KOPT-K1 (cell line): ENCODE measurements around the gene FAM83B.

ENCODE experiments used
- H3K27ac ChIP-seq: fragments of 200-600 bp; sonication (generic); 2 replicates; pipeline ENCODE4 v1.5.1; 2016; ENCODE audit warnings: antibody characterized with exemption, mild to moderate bottlenecking, low read depth, low read length; ENCODE audit not compliant: poor library complexity, severe bottlenecking
- H3K36me3 ChIP-seq: fragments of 200-600 bp; sonication (generic); 2 replicates; pipeline ENCODE4 v1.5.1; 2017; ENCODE audit warnings: antibody characterized with exemption, mild to moderate bottlenecking, low read length, moderate library complexity; ENCODE audit not compliant: insufficient read depth
- H3K9me3 ChIP-seq: fragments of 200-600 bp; sonication (generic); 2 replicates; pipeline ENCODE4 v1.5.1; 2017; ENCODE audit warnings: antibody characterized with exemption, low read length, mild to moderate bottlenecking; ENCODE audit not compliant: insufficient read depth, poor library complexity, severe bottlenecking

The FAM83B gene

DNA sequence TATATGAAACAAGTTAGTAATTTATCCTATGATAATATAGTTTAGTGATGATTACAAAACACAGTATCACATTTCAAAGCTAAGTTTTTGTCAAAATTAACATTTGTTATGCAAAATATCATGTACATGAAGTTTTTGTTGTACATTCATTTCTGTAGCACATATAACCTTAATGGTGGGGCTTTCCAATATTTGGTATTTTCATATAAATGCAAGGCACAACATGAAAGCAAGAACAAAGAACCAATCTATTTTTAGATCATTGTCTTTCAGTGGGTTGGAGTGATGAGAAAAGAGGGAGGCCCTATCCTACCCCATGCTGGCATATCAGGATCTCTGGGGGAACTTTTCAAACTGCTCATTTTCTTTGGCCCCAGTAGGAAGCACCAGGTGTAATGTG, 53.4 kb downstream of the FAM83B start:
- H3K9me3 ChIP-seq: no peaks in the 10 kb centered on the region
- no peaks in the 10 kb centered on the region for H3K36me3 ChIP-seq
- no peak overlapping the region for H3K27ac ChIP-seq

DNA sequence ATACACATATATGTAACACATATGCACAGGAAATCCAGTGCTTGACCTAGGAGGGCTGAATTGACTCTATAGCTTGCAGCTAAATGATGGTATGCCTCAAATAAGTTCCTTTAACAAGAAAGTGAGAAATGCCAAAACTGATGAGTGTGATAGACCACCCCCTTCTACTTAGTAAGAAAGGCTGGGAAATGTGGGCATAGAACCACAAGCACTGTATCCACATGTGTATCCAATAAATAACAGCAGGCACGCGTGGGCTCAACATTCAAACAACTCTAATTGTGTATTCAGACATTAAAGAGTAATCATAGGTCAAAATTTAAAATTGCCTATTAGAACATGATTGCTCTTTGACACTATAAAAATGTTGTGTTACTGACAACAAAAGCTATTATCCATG, 54.1 kb downstream of the FAM83B start:
- Histone ChIP-seq H3K9me3 (no peaks in the 10 kb centered on the region), H3K36me3 (no peaks in the 10 kb centered on the region), H3K27ac (no peak overlapping the region)

DNA sequence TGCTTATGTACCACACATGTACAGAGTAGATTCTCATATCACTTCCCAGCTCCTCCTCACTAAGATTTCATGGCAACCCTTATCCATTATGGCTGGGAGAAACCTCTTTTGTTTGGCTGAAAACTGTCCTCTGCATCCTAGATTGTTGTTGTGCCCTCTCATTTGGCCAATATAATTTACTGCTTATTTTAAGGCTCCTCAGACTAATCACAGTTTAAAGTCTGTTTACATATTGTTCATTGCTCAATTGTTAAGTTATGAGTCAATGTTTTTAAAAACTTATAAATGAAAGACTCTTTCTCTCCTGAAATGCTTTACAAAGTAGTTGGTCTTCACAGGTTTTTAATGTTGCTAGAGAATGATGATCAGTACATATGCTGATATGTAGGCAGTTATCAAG, 57.3 kb downstream of the FAM83B start:
- H3K9me3 ChIP-seq: no peaks in the 10 kb centered on the region
- no peak overlapping the region for H3K27ac ChIP-seq
- H3K36me3 ChIP-seq: no peaks in the 10 kb centered on the region

DNA sequence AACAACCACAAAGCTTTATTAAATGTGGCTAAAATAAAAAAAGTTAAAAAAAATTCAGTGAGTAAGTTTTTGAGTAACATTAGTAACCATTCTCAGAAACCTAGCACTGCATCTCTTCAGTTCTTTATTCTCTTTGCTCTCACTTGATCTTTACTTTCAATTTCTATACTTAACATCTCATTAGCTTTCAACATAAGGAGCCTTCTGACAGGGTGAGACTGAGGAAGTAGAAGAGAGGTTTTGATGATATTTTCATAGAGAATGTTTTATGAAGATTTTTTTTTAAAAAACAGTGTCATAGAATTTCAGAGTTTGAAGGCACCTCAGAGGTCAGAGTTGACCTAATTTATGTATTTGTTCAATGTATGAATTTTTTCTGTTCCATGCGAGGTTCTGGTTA, 60.8 kb downstream of the FAM83B start:
- no peaks in the 10 kb centered on the region for H3K9me3 ChIP-seq
- H3K27ac ChIP-seq: no peak overlapping the region
- H3K36me3 ChIP-seq: no peaks in the 10 kb centered on the region

DNA sequence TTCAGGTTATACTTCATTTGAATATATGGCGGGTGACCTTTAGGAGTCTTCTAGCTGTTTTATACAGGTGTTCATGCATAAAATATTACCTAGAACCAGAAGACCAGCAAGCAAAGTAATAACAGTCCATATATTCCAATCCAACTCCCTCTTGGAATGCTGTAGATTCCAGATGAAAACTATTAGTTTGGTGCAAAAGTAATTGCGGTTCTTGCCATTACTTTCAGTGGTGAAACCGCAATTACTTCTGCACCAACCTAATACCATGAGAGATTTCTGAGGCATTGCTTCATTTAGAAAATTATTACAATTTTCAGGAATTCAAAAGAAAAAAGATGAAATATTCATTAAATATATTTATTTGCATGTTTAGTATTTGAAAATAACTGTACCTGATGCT, 62.6 kb downstream of the FAM83B start:
- H3K36me3 ChIP-seq: no peaks in the 10 kb centered on the region
- H3K9me3 ChIP-seq: no peaks in the 10 kb centered on the region
- no peak overlapping the region for H3K27ac ChIP-seq

DNA sequence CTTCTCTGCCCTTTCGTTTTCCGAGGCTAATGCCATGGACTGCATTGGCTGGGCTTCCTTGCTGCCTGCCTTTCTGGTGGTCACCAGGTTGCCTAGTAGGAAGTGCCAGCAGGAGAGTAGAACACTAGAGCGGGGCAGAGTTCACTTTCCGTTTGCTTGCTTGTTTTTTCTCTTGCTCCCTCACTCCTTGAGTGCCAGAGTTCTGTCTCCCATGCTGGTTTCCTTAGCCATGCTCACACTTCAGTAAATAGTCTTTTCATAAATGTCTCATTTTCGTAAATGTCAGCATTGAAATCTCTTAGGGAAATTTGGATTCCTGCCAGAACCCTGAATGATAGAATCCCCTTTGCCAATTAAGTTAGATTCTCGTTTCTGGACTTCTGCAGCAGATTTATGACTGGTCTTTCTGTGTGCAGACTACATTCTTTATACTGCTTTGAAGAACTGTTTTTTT, 63.9 kb downstream of the FAM83B start:
- Histone ChIP-seq H3K27ac (no peak overlapping the region), H3K9me3 (no peaks in the 10 kb centered on the region), H3K36me3 (no peaks in the 10 kb centered on the region)

DNA sequence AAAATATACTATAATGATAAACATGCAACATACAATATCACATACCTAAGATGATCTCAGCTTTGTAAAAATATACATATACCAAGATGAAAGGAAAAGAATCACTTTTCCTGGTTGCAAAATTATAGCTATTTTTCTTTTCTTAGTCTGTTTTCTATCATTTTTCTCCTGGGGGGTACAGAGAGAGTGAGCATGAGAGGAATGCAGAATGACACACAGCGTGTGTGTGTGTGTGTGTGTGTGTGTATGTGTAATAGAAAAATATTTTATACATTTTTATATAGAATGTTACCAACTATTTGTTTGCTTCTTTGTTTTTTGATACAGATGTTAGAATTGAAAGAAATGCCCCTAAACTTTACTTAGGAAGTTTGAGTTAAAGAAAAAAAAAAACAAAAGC, 64.3 kb downstream of the FAM83B start:
- no peaks in the 10 kb centered on the region for H3K9me3 ChIP-seq
- H3K36me3 ChIP-seq: no peaks in the 10 kb centered on the region
- no peak overlapping the region for H3K27ac ChIP-seq

DNA sequence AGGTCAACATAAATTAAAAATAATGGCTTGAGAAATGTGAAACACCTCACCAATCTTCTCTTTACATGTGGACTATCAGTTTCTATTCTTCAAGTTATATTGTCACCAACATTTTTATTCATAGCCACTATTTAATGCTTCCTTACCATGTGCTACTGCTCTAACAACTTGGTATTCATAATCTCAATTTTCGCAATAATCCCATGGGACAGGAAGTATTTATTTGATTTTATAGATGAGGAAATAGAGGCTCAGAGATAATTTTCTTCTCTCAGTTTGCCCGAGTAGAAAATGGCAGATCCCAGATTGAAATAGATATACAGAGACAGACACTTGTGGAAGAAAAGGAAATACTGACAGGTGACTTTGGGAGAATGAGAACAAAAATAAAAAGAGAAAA, 66.6 kb downstream of the FAM83B start:
- Histone ChIP-seq H3K27ac (no peak overlapping the region), H3K9me3 (no peaks in the 10 kb centered on the region), H3K36me3 (no peaks in the 10 kb centered on the region)

DNA sequence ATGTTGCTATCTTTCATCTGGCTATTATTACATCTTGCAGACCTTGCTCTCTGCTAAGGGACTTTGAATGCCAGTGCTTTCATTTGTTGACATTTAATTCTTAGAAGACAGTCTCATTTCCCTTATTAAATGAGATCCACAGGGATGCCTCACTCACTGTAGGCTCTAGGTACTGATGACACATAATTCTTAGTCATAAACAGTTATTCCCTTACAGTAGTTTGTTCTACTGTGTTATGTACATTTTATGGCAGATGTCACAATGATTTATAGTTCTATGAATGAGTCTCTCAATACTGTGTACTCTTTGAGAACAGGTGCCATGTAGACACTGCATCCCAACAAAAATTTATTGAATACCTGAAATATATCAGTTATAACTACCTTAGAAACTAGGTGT, 70.3 kb downstream of the FAM83B start:
- Histone ChIP-seq H3K9me3 (no peaks in the 10 kb centered on the region), H3K36me3 (no peaks in the 10 kb centered on the region), H3K27ac (no peak overlapping the region)

DNA sequence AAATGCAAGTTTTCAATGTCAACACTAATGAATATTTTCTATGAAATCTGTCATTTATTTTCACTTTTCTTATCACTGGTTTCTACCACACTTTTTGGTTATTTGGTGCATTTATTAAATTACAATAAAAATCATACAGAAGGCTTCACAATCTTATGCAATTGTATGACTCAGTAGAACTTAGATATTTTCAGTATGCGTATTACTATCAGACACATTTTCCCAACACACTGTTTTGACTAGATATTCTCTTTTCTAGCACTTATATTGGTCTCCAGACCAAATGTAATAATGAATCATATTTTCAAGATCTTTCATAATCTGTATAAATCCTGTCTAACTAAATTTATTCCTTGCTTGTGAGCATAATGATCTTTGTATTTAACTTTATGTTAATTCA, 74.1 kb downstream of the FAM83B start:
- Histone ChIP-seq H3K36me3 (no peaks in the 10 kb centered on the region), H3K9me3 (no peaks in the 10 kb centered on the region), H3K27ac (no peak overlapping the region)

DNA sequence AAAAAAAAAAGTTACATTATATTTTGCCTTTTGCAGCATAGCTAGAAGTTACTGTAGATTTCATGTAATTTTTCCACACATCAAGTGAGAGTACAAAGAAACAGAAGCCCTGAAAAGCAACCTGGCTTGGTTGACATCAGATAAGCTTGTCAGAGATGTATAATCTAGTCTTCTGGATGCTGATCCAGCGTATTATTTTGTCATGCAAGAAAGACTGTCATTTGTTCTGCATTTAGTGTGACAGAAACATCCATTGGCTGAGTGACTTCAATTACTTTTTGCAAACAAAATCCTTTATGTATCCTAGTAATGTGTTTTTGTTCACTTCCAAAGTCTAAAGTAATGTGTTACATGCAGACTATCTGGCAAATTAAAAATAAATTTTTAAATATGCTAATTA, 75.3 kb downstream of the FAM83B start:
- H3K9me3 ChIP-seq: no peaks in the 10 kb centered on the region
- no peaks in the 10 kb centered on the region for H3K36me3 ChIP-seq
- no peak overlapping the region for H3K27ac ChIP-seq

DNA sequence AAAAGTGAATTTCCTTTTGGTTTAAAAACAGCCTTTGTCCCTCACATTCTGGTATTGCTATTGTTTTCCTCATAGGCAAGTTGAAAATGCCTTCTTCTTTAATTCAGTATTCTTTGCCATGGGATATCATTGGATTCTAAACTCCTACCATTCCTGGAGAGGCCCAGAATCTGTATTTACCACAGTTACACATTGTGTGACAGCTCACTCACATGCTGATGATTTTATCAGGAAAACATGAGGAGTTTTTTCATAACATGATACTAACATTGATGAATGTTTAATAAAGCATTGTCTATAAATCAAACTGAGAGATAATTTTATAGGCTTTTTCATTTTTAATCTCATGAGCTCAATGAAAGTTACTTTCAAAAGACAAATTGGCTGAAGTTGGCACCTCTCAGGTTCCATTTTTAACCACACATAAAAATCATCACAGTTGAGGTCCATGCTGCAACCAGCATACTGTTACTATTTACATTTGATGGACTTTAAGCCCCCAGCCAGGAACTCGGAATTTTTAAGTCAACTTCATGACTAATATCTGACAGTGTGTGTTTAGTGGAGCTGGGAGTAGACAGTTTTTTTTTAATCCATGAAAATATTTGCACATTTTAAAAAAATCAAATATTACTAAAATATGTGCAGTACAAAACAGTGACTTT, 82.8 kb downstream of the FAM83B start:
- Histone ChIP-seq H3K36me3 (no peaks in the 10 kb centered on the region), H3K27ac (no peak overlapping the region), H3K9me3 (no peaks in the 10 kb centered on the region)

DNA sequence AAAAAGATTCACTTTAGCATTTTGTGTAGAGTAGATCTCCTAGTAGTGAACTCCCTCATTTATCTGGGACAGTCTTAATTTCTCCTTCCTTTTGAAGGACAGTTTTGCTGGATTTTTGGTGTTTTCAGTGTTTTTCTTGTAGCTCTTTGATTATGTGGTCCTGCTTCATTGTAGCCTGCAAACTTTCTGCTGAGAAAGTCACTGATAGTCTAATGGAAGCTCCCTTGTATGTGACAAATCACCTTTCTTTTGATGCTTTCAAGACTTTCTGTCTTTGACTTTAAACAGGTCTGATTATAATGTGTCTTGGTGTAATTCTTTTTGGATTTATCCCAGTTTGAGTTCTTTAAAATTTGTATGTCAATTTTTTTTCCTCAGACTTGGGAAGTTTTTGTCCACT, 86.1 kb downstream of the FAM83B start:
- no peak overlapping the region for H3K27ac ChIP-seq

DNA sequence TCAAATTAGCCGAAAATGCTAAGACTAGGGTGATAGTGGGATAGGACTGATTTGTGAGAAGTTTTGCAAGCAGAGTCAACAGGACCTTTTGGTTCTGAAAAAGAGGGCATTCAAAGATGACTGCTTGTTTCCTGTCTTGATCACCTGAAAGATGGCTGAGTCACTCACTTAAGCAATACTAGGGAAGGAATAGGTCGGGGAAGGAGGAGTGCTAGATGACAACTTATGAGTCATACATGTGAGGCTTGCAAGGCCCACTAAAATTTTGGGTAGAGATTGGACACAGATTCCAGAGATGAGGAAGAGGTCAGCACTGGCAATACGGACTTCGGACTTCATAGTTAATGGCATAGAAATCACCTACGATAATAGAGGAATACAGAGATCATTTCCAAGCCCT, 89.2 kb downstream of the FAM83B start:
- H3K27ac ChIP-seq: no peak overlapping the region
- H3K36me3 ChIP-seq: no peaks in the 10 kb centered on the region
- no peaks in the 10 kb centered on the region for H3K9me3 ChIP-seq

More for the DNA sequence above, 86.1 kb downstream of the FAM83B start:
- Histone ChIP-seq H3K9me3 (no peaks in the 10 kb centered on the region), H3K36me3 (no peaks in the 10 kb centered on the region)

DNA sequence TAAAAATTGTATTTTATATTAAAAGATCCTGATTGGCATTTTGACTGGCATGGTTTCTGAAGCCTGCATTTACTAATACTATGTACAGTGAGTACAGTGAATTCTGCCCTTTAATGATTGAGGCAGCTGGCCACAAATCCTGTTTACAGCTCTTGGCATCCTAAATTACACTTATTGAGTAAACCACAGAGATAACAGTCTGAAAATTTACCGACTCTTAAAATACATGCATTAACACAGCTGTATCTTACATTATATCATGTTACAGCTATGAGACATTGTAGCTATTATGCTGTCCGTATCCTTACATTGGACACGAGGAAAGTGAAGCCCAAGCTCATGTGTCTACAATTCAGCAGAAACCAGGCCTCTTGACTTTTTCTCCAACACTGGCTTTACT, 90.8 kb downstream of the FAM83B start:
- H3K27ac ChIP-seq: no peak overlapping the region
- H3K36me3 ChIP-seq: no peaks in the 10 kb centered on the region
- no peaks in the 10 kb centered on the region for H3K9me3 ChIP-seq

DNA sequence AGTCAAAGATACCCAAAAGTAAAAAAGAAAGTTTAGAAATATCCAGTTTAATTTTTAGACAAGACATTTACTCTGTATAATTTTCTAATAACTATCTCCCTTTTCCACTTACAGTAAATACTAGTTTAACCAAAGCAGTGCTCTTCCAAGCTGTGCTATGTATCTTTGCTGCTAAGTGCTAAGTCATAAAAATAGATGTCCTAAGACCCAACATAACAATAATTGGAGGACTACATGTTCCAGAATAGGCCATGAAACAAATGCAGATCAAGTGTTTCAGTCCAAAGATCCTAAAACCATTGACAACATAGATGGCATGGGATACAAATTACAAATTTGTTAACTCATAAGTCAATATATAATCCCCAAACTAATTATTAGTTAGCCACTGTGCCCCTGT, 111.1 kb downstream of the FAM83B start:
- H3K9me3 ChIP-seq: no peaks in the 10 kb centered on the region
- H3K36me3 ChIP-seq: no peaks in the 10 kb centered on the region
- H3K27ac ChIP-seq: no peak overlapping the region
